HG03045 (cell line): ENCODE results near the gene BABAM2.
"Not testable (repeated sequence)": the region's sequence is repeated elsewhere in the genome, so short reads cannot be mapped to it uniquely, and the experiment has no call there.

Experiments used
- ATAC-seq: cut with Tn5 transposase; IDR thresholded peaks from one replicate; pipeline ENCODE4 v1.9.1; 2021; ENCODE audit warnings: mild to moderate bottlenecking, moderate library complexity; ENCODE audit not compliant: unreplicated experiment

Gene BABAM2

GRCh38 chr2:28098501-28099225 is 208.1 kb downstream of the BABAM2 start:
- no peak for ATAC-seq

GRCh38 chr2:28101123-28101522 is 210.6 kb downstream of the BABAM2 start:
- ATAC-seq = no peak

- ATAC-seq = no peak
Observed at GRCh38 chr2:28101892-28102291, 211.4 kb downstream of the BABAM2 start.

- ATAC-seq = no peak
Observed at GRCh38 chr2:28102455-28102874, 211.9 kb downstream of the BABAM2 start.

GRCh38 chr2:28103611-28104010 is 213.1 kb downstream of the BABAM2 start:
- no peak for ATAC-seq

GRCh38 chr2:28108143-28108542 is 217.6 kb downstream of the BABAM2 start:
- ATAC-seq = no peak

GRCh38 chr2:28113771-28114170 is 223.2 kb downstream of the BABAM2 start:
- not testable (repeated sequence) for ATAC-seq

GRCh38 chr2:28117104-28117596 is 226.6 kb downstream of the BABAM2 start:
- ATAC-seq = no peak

GRCh38 chr2:28119631-28120030 is 229.1 kb downstream of the BABAM2 start:
- no peak for ATAC-seq

- no peak for ATAC-seq
Observed at GRCh38 chr2:28128281-28128950, 237.9 kb downstream of the BABAM2 start.

GRCh38 chr2:28129955-28130695 is 239.6 kb downstream of the BABAM2 start:
- ATAC-seq = no peak

GRCh38 chr2:28133778-28134177 is 243.2 kb downstream of the BABAM2 start:
- no peak for ATAC-seq

- ATAC-seq = no peak
Observed at GRCh38 chr2:28134262-28134812, 243.8 kb downstream of the BABAM2 start.

- ATAC-seq = no peak
Observed at GRCh38 chr2:28134857-28135256, 244.3 kb downstream of the BABAM2 start.

GRCh38 chr2:28135324-28135723 is 244.8 kb downstream of the BABAM2 start:
- ATAC-seq = no peak

- ATAC-seq = no peak
Observed at GRCh38 chr2:28135799-28136198, 245.3 kb downstream of the BABAM2 start.

GRCh38 chr2:28136556-28136955 is 246.0 kb downstream of the BABAM2 start:
- ATAC-seq = no peak

- no peak for ATAC-seq
Observed at GRCh38 chr2:28137221-28137620, 246.7 kb downstream of the BABAM2 start.

GRCh38 chr2:28142386-28142785 is 251.9 kb downstream of the BABAM2 start:
- ATAC-seq = no peak

- ATAC-seq = no peak
Observed at GRCh38 chr2:28148000-28148399, 257.5 kb downstream of the BABAM2 start.

- ATAC-seq = no peak
Observed at GRCh38 chr2:28148566-28148965, 258.0 kb downstream of the BABAM2 start.
